CMK (cell line): ENCODE data around the gene AANAT.

Experiments
- DNase-seq: peaks from one replicate; pipeline ENCODE4 v3.0.0-alpha.2; 2010; ENCODE audit warnings: low read depth

The AANAT gene

DNA sequence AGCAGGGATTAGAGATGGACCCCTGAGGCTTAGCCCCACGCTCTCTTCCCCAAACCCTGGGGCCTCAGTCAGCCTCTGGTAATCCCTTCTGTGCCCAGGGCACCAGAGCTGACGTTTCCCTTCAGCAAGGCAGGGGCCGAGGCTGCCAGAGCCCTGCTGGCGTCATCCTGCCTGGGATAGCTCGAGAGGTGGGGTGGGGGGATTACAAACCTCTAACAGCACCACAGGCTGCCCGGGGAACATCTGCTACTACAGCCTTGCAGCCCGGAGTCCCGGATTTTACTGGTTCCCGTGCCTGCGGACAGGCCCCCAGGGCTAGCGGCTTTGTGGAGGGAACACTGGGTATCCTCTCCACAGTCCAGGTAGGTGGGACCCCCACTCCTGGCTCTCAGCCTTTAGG lies at the start of gene AANAT:
AANAT (plus strand) TSS at position 238 of the 400 bp plus-strand sequence. CDS start 1,144 bp downstream, outside the sequence.
- DNase-seq = no peak

DNA sequence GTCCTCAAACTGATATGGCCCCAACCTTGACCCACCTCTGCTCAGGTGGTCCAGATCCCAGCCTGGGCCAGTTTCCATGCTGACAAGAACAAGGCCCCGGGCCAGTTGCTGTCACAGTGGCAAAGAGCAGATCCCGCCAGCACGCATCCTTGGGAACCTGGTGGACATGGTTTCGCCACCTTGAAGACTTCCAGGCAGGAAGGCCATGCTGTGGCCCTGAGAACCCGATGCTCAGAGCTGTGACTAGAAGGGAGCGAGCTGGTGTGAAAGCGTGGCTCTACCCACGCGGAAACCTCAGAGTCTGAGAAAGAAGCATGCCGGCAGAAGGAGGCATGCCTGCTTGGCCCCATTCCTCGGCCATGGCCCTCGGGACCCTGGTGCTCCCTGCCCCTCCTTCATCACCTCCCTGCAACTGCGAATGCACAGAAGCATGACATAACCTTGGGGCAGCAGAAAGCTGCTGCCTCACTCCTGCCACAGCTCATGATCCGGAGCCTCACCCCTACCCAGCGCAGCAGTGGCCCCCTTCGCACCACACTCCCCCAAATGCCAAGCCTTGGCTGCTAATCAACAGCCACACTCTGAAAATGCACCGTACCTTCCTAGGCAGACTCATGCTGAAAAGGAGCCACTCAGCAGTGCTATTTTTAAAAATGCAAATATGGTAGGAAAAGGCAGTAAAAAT lies 47.7 kb upstream of the AANAT start:
- DNase-seq = no peak

DNA sequence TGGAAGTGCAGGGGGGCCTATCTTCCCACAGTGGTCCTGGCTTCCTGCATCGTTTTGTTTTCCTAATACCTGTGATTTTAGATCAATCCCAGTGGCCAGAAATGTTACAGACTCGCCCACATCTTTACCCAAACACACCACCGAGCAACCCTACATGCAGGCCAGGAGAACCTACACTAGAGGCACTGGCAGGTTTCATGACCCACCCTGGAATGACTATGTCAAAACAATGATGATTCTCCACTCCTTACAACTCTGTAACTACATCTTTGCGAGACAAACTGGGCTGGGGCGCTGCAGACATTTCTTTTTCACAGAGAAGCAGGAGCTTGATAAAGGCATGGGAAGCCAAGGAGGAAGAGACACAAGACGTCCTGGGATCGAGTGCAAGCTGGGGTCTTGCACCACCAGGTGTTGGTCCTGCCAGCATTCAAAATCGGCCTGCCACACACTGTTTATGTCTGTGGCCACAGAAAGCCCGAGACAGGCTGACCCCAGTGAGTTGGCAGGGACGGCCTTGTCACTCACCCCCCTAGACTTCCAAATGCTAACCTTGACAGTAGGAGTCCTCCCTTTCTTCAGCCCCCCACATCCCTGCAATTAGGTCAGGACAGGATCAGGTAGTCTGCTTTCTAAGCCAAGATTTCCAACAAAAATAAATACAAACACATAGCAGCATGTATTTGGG lies 46.9 kb upstream of the AANAT start:
- DNase-seq = no peak

DNA sequence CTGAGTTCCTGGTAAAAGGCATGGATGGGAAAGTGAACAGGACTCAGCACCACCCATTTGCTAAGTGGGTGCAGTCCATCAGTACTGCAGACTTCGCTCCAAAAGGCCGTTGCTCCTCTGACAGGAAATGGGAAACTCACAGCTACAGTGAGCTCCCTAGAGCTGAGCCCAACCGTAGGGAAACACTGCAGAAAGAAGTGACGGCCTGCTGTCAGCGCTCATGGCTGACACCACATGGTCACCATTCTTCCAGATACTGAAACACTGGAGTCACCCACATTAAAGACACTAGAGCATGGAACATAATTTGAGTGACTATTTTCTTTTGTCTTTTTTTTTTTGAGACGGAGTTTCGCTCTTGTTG lies 46.4 kb upstream of the AANAT start:
- no peak for DNase-seq

DNA sequence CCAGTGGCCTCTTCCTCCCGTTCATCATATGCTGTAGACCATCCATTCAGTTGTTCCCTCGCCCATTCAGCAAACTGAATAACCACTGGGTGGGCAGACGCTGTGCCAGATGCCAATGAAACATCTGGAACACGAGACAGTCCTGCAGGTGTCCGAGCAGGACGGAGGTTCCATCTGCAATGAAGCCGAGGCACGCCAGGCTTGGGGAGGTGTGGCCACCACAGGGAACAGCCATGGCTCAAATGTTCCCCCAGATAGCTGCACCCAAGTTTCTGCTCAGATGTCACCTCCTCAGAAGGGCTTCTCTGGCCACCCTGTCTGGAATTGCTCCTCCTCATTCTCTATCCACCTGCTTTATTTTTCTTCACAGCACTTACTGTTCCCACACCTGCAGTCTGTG lies 45.0 kb upstream of the AANAT start:
- no peak for DNase-seq

DNA sequence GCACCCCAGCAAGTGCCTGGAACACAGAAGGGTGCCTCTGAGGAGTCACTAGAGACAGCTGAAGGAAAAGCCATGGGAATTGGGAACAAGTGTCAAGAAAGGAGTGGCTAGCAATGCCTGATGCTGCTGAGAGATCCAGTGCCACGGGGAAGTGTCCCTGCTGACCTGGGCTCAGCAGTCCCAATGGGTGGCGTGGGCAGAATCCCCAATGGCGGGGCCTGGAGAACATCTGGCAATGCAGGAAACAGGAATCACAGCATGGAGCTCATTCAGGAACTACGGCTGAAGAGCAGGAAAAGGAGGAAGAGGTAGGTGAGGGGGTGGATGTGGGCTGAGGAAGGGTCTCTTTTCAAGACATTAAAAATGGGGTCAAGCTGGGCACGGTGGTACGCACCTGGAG lies 44.5 kb upstream of the AANAT start:
- no peak for DNase-seq

DNA sequence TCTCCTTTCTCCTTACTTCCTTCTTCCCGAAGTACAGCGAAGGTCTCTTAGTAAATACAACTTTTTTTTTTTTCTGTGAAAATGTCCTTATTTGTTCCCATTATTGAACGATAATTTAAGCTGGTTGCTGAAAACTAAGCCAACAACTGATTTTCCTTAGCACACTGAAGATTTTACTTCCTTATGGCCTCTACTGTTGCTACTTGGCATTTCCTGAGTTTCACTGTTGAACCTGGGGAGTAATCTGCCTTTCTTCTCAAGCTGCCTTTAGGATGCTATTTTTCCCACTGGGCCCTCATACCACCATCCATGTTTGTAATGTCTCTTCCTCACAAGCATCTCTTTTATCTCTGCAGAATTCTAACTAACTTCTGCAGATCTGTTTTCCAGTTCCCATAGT lies 40.5 kb upstream of the AANAT start:
- no peak for DNase-seq

DNA sequence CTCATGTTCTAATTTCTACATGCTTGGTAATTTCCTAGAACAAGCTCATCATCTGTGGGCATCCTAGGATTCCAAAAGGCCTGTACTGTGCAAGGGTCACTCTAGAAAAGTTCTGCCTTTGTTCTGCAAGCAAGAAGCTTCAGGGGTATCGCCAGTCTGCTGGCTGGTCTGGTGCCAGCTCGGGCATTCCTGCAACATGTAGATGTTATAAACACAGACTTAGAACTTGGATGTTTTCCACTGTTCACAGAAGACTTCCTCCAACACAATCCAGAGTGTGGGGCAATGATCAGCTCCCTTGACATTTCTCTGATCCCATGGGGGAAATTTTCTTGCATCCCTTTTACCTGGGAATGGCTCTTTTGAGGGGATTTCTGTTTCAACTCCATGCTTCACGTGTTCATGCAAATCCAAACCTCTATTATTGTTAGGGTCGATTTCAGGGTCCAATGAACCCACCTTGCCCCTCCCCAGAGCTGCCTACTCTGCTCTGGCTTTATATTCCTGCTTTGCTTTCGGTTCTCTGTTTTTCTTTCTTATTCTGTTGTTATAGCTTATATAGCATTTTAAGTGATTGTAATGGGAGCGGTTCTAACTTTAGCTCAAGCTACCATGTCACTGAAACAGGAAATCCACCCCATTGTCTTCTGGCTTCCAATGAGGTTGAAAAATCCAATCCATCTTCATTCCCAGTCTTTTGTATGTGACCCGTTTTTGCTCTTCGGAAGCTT lies 39.7 kb upstream of the AANAT start:
- DNase-seq = no peak

DNA sequence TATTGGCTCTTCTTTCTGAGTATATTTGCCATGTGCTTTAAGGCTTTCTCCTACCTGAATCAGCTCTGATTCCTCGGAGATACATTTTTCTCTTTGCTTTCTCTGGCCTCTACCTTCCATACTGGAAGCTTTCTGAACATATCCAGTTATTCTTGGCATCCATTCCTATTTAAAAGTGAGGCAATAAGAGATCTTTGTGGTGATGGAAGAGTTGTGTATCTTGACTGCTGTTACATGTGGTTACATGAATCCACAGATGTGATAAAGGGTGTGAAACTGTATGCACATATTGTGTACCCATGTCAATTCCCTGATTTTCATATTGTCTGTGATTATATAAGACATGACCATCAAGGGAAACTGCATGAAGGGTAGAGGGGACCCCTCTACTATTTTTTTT lies 38.9 kb upstream of the AANAT start:
- no peak for DNase-seq

DNA sequence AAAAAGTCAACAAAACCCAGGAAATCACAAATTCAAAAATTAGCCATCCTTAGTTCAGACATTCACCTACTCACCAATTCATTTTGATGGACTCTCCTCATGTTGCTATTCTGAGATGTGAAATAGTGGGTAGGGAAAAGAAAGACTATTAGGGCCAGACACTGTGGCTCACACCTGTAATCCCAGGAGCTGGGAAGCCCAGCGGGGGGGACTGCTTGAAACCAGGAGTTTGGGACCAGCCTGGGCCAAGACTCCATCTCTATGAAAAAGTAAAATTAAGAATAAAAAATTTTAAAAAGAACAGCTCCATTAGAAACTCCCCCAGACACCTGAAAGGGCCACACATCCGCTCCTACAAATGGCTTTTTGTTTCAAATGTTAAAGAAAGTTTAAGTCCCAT lies 35.9 kb upstream of the AANAT start:
- DNase-seq = no peak

DNA sequence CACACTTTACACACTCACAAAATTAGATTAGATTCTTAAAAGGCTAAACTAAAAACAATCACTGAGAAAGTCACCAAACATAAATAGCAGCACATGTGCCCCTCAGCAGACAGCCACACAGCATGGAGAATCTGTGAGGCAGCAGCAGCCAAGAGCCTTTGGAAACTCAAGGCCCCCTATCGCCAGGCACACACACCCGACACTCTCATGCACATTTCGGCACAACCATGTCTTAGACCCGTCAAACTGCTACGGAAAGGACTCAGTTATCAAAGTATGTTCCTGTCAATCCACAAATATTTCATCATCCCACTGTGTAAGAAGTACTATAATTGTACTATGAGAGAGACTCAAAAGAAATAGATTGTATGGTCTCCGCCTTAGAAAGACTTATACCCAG lies 35.4 kb upstream of the AANAT start:
- DNase-seq = no peak

DNA sequence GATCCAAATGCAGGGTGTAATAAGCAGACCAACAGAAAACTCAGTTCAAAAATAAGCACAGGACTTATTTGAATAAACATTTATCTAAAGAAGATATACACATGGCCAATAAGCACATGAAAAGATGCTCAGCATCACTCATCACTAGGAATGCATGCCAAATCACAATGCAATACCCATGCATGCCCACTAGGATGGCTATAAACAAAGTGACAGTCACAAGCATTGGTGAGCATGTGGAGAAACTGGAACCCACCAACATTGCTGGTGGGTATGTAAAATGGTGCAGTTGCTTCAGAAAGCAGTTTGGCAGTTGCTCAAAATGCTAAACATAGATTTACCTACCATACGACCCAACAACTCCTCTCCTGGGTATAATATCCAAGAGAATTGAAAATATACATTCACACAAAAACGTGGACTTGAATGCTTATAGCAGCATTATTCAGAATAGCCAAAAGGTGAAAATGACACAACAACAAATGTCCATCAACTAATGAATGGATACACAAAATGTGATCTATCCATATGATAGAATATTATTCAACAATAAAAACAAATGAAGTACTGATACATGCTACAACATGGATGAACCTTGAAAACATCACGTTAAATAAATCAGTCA lies 34.6 kb upstream of the AANAT start:
- DNase-seq = no peak

DNA sequence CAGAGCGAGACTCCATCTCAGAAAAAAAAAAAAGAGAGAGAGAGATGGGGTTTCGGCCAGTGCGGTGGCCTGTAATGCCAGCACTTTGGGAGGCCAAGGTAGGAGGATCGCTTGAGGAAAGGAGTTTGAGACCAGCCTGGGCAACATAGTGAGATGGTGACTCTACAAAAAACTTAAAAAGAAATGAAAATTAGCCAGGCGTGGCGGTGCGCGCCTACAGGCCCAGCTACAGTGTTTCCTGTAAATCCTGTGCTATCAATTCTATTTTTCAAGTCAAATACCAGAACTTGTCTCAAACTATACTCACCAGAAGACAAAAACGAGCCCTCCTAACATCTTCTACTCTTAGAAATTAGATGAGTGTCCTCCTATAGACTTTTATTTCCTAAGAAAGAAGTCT lies 33.7 kb upstream of the AANAT start:
- DNase-seq = no peak

DNA sequence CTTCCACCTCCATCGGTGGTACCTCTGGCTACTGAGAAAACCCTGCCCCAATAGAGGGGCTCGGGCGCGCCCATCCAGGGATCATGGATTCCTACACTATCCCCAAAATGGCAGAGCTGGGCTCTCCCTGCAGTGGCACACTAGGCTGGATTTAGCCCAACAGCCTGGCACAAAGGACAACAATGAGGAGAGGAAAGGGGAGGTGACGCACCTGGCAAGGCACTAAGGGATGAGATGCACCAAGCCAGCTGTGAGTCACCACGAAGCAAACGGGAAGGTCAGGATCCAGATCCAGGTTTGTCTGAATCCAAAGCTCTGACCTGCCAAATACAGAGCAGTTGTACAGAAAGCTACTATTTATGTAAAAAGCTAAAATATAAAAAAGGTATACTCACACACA lies 32.5 kb upstream of the AANAT start:
- no peak for DNase-seq

DNA sequence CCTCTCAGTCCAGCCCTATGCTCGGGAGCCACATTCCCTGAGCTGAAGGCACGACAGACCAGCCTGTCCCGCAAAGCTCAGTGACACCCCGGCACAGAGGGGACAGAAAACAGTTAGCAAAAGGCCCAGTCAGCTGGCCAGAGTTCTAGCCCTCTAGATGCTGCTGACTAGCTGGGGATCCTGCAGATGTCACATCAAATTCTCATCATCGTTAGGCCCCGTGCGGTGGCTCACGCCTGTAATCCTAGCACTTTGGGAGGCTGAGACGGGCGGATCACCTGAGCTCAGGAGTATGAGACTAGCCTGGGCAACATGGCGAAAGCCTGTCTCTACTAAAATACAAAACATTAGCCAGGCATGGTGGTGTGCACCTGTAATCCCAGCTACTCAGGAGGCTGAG lies 31.7 kb upstream of the AANAT start:
- no peak for DNase-seq

DNA sequence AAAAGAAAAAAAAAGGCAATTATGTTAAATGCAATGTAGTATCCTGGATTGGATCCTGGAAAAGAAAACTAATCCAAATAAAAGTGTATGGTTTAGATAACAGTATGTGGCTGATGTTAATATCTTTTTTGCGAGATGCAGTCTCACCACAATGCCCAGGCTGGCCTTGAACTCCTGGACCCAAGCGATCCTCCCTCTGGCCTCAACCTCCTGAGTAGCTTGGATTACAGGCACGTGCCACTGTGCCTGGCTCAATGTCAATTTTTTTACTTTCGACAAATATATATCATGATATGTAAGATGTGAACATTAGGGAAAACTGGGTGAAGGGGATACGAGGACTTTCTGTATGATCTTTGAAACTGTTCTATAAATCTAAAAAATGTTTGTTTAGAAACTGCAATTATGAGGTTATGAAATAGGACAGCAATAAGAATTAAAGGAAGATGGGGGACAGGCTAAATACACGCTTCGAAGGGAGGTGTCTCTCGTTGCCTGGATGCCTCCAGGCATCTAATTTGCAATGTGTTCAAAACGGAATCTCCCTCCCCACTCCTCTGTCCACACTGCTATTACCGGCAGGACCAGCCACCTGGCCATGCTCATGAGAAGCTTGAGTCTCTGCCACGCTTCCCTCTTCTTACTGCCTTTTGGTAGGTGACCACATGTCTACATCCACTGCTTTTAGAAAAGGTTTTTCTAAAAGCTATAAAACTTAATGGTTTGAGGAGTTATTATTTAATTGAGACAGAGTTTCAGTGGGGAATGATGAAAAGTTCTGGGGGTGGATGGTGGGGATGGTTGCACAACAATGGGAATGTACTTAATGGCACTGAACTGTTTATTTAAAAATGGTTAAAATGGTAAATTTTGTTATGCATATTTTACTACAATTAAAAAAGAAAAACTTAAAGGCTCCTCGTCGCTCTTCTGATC lies 29.7 kb upstream of the AANAT start:
- no peak for DNase-seq

DNA sequence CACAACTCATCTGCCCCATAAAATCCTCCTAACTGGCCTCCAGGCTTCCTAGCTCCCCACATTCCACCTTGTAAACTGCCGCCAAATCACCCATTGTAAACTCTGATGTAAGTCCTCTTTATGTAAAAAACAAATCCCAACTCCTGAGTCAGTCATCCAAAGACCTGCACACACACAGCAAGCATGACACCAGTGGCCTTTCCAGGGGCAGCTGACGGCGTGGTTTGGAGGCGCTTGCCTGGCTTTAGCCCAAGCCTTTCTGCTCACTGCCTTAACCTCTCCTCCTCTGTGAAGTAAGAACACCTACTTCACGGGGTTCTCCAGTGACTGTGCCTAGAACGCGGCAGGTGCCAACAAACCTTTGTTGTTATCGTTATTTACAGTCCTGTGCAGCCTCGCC lies 28.5 kb upstream of the AANAT start:
- no peak for DNase-seq

DNA sequence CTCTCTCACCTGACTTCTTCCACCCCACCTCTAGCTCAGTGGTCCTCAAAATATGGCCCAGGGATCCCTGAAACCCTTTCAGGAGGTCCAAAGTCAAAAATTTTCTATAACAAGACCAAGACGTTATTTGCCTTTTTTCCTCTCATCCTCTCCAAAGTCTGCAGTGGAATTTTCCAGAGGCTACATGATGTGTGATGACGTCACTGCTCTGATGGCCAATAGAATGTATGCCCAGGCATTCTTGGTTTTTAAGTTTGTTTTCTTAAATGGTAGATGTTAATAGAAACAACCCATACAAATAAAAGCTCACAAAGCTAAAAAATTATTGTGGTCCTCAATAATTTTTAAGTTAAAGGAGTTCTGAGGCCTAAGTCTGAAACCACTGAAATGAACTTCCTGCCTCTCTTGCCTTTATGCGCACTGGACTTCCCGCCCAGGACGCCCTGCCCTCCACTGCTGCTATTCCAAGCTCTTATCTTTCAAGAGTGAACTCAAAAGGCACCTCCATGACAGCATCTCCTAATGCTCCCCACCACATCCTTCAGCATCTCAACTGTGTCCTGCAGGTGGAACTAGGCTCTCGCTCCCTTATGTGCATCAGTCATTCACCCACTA lies 28.0 kb upstream of the AANAT start:
- DNase-seq = no peak

DNA sequence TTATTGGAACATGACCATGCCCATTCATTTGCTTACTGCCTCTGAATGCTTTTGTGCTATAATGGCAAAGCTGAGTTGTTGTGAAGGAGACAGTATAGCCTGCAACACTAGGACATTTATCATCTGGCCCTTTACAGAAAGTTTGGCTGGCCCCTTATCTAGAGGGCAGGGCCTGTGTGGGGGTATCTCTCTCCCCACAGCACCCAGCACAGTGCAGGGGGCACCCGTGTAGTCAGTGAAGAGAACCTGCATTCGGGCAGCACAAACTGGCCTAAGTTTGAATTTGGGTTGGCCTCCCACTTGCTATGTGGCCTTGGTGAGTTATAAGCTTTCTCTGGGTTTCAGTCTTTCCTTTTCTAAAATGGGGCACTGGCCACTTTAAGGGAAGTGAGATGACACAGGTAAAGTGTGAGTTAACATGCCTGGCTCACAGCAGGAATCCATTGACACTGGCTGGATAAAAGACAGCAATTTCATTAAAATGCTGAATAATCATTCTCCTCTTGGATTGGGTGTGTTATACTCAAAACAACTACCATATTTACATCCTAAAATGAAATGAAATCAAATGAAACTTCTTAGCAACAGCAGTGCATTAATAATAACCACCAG lies 26.5 kb upstream of the AANAT start:
- no peak for DNase-seq

DNA sequence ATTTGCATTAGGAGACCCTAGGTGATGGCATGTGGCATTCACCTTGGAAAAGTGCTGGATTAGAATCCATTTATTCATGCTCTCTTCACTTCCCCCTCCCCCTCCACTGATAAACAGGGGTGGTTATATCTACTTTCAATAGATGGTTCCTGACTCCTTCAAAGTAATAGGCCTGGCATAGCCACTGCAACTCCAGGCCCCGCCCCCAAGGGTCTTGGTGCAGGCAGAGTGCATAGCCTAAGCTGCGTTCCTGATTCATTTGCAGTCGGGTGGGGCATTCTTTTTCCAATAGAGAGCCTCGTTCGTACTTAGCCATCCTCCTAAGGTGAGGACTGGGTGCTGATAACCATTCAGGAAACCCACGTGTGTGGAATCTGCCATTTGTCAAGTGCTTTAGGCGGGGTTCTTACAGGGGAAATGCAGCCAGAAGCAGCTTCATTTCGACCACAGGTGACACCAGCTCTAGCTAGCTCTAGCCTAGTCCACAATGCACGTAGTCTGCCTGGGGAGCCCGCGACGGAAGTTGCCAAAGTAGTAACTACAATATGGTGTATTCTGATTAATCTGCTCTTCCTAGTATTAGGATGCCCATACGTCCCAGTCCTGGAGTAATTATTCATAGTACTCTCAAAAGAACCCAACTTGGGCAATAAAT lies 25.6 kb upstream of the AANAT start:
- DNase-seq = no peak
